Femur (tissue), 1 donor: ENCODE results near the gene DOK4.

Source experiments
- DNase-seq: peaks from one replicate; pipeline ENCODE4 v3.0.0-alpha.2; 2017

DOK4 gene

GRCh38 chr16:57485916-57486857 is at the start of gene DOK4:
Gene DOK4 (minus strand): TSS chr16:57486493. CDS start chr16:57479507, 6,986 bp downstream.
- DNase-seq, result peak; percentile 87

- peak; percentile 96 for DNase-seq
Measured at GRCh38 chr16:57535680-57536305, 49.5 kb upstream of the DOK4 start.

GRCh38 chr16:57534881-57535658 is 48.8 kb upstream of the DOK4 start:
- DNase-seq, result peak; percentile 49

- DNase-seq, result peak; percentile 13
Measured at GRCh38 chr16:57534337-57534880, 48.1 kb upstream of the DOK4 start.

GRCh38 chr16:57533431-57534336 is 47.4 kb upstream of the DOK4 start:
- peak; percentile 61 for DNase-seq

GRCh38 chr16:57532266-57532625 is 46.0 kb upstream of the DOK4 start:
- DNase-seq, result no peak

- DNase-seq, result peak; percentile 15
Measured at GRCh38 chr16:57531635-57532265, 45.5 kb upstream of the DOK4 start.

- peak; percentile 18 for DNase-seq
Measured at GRCh38 chr16:57531253-57531575, 44.9 kb upstream of the DOK4 start.

- DNase-seq, result peak; percentile 26
Measured at GRCh38 chr16:57530522-57531252, 44.4 kb upstream of the DOK4 start.

GRCh38 chr16:57530104-57530521 is 43.8 kb upstream of the DOK4 start:
- peak; percentile 51 for DNase-seq

- DNase-seq, result no peak
Measured at GRCh38 chr16:57529391-57530103, 43.3 kb upstream of the DOK4 start.

GRCh38 chr16:57528499-57529390 is 42.5 kb upstream of the DOK4 start:
- peak; percentile 23 for DNase-seq

GRCh38 chr16:57527610-57528360 is 41.5 kb upstream of the DOK4 start:
- no peak for DNase-seq

GRCh38 chr16:57527027-57527426 is 40.7 kb upstream of the DOK4 start:
- DNase-seq, result no peak

- no peak for DNase-seq
Measured at GRCh38 chr16:57526498-57526897, 40.2 kb upstream of the DOK4 start.

- no peak for DNase-seq
Measured at GRCh38 chr16:57525761-57526160, 39.5 kb upstream of the DOK4 start.

- DNase-seq, result no peak
Measured at GRCh38 chr16:57522960-57523359, 36.7 kb upstream of the DOK4 start.

- DNase-seq, result peak; percentile 85
Measured at GRCh38 chr16:57519796-57520360, 33.6 kb upstream of the DOK4 start.
